Measurements from ENCODE around the gene IL2RG. TPM values are rescaled to one million over a fixed set of nuclear protein-coding genes. Genes with fewer than 3 reads are reported as not detected.
A peak's percentile ranks its signal among the peaks of the same experiment; 100 is the strongest.

The IL2RG gene
- total RNA-seq, 1 experiment from 2014 or later: not detected

- H3K4me3 ChIP-seq (ENCODE audit: low read length): peak within 1 kb of the TSS; percentile 81
- DNase-seq (peak; percentile 92), ATAC-seq (peak; percentile 92)
- H4K20me1 ChIP-seq (ENCODE audit: low read length): no peaks in the 10 kb centered on the region
- H3K9ac ChIP-seq (ENCODE audit: low read length): peak within 1 kb of the TSS; percentile 82
- peak within 1 kb of the TSS; percentile 89 for H2AFZ ChIP-seq (ENCODE audit: low read length)
- ChIA-PET CTCF (no interaction called here), POLR2A (ENCODE audit: unreplicated experiment) (interaction anchor here (0.6 to 0.7 kb wide), 2 partner anchors 17 to 51 kb away, joined by 4 to 13 read pairs; no protein-coding TSS in a partner anchor)
- peaks cover 17% of the 10 kb centered on the region for H3K4me1 ChIP-seq (ENCODE audit: insufficient read depth, low read length)
- intact Hi-C loops (cut with micrococcal nuclease): no loop called here
- no peaks in the 10 kb centered on the region for H3K27me3 ChIP-seq (ENCODE audit: low read length)
- no TSS peak for BruUV-seq (replicated peaks)
- H3K9me3 ChIP-seq (ENCODE audit: low read length): no peaks in the 10 kb centered on the region
- H3K36me3 ChIP-seq (ENCODE audit: low read depth, low read length): no peaks in the 10 kb centered on the region
- H3K79me2 ChIP-seq (ENCODE audit: low read length): peaks cover 35% of the 10 kb centered on the region
- no peak for TF ChIP-seq EZH2phosphoT487 (IDR thresholded peaks at IDR 0.05; ENCODE audit: borderline replicate concordance, low read length)
- no peak for TF ChIP-seq CTCF (conservative IDR thresholded peaks at IDR 0.05; ENCODE audit: low read depth, low read length)
- no peak for TF ChIP-seq EZH2 (IDR thresholded peaks at IDR 0.05; ENCODE audit: low read length, unreplicated experiment)
- no peaks in the 10 kb centered on the region for H3K9me2 ChIP-seq (replicated peaks; ENCODE audit: low read length)
- H3F3A ChIP-seq (ENCODE audit: low read length, unreplicated experiment): no peaks in the 10 kb centered on the region
- H3K27ac ChIP-seq (ENCODE audit: low read length): peak within 1 kb of the TSS; percentile 66
- peak within 1 kb of the TSS; percentile 93 for H3K4me2 ChIP-seq (ENCODE audit: low read length)
Measured at GRCh38 chrX:71068044-71068918, 43.1 kb downstream of the IL2RG start, which contains the start of gene SNX12. Gene SNX12 (minus strand): TSS chrX:71068334. CDS start chrX:71068306, 28 bp downstream.

- peak overlapping the region; percentile 66; the same call in 1 of the 2 replicates for H3K27ac ChIP-seq (ENCODE audit: low read length)
- no TSS peak for BruUV-seq (replicated peaks)
- no peaks in the 10 kb centered on the region for H3F3A ChIP-seq (ENCODE audit: low read length, unreplicated experiment)
- TF ChIP-seq CTCF (conservative IDR thresholded peaks at IDR 0.05; ENCODE audit: low read depth, low read length) (no peak), EZH2 (IDR thresholded peaks at IDR 0.05; ENCODE audit: low read length, unreplicated experiment) (no peak), EZH2phosphoT487 (IDR thresholded peaks at IDR 0.05; ENCODE audit: borderline replicate concordance, low read length) (no peak)
- H3K27me3 ChIP-seq (ENCODE audit: low read length): no peaks in the 10 kb centered on the region
- no peaks in the 10 kb centered on the region for H3K9me3 ChIP-seq (ENCODE audit: low read length)
- DNase-seq (peak; percentile 6), ATAC-seq (peak; percentile 21)
- ChIA-PET POLR2A (ENCODE audit: unreplicated experiment) (interaction anchor here (0.6 to 0.7 kb wide), 2 partner anchors 17 to 52 kb away, joined by 4 to 13 read pairs; no protein-coding TSS in a partner anchor), CTCF (no interaction called here)
- no peaks in the 10 kb centered on the region for H3K36me3 ChIP-seq (ENCODE audit: low read depth, low read length)
- H4K20me1 ChIP-seq (ENCODE audit: low read length): no peaks in the 10 kb centered on the region
- H3K9ac ChIP-seq (ENCODE audit: low read length): peak overlapping the region; percentile 82
- H3K4me3 ChIP-seq (ENCODE audit: low read length): peak overlapping the region; percentile 81
- no peaks in the 10 kb centered on the region for H3K9me2 ChIP-seq (replicated peaks; ENCODE audit: low read length)
- H3K4me1 ChIP-seq (ENCODE audit: insufficient read depth, low read length): peaks cover 13% of the 10 kb centered on the region
- H3K4me2 ChIP-seq (ENCODE audit: low read length): peak overlapping the region; percentile 85
- peak overlapping the region; percentile 74 for H2AFZ ChIP-seq (ENCODE audit: low read length)
- intact Hi-C loops (cut with micrococcal nuclease): no loop called here
- peaks cover 35% of the 10 kb centered on the region for H3K79me2 ChIP-seq (ENCODE audit: low read length)
Measured at GRCh38 chrX:71067712-71068043, 43.7 kb downstream of the IL2RG start.

GRCh38 chrX:71067089-71067488 lies 44.3 kb downstream of the IL2RG start:
- Histone ChIP-seq H3K36me3 (ENCODE audit: low read depth, low read length) (no peaks in the 10 kb centered on the region), H3K4me1 (ENCODE audit: insufficient read depth, low read length) (peaks cover 9% of the 10 kb centered on the region), H3K27me3 (ENCODE audit: low read length) (no peaks in the 10 kb centered on the region), H3K79me2 (ENCODE audit: low read length) (peaks cover 35% of the 10 kb centered on the region), H3K9me3 (ENCODE audit: low read length) (no peaks in the 10 kb centered on the region), H2AFZ (ENCODE audit: low read length) (peak overlapping the region; percentile 74), H3K9me2 (replicated peaks; ENCODE audit: low read length) (no peaks in the 10 kb centered on the region), H3K4me2 (ENCODE audit: low read length) (peak overlapping the region; percentile 85), H3F3A (ENCODE audit: low read length, unreplicated experiment) (no peaks in the 10 kb centered on the region), H3K4me3 (ENCODE audit: low read length) (peak overlapping the region; percentile 81), H3K27ac (ENCODE audit: low read length) (0 out of 2 replicates have a peak overlapping the region, but pooled peaks have one; percentile 66), H4K20me1 (ENCODE audit: low read length) (no peaks in the 10 kb centered on the region), H3K9ac (ENCODE audit: low read length) (peak overlapping the region; percentile 82)
- TF ChIP-seq EZH2 (IDR thresholded peaks at IDR 0.05; ENCODE audit: low read length, unreplicated experiment) (no peak), CTCF (conservative IDR thresholded peaks at IDR 0.05; ENCODE audit: low read depth, low read length) (no peak), EZH2phosphoT487 (IDR thresholded peaks at IDR 0.05; ENCODE audit: borderline replicate concordance, low read length) (no peak)
- ChIA-PET POLR2A (ENCODE audit: unreplicated experiment) (no interaction called here), CTCF (no interaction called here)
- DNase-seq (no peak), ATAC-seq (no peak)
- intact Hi-C loops (cut with micrococcal nuclease): no loop called here
- BruUV-seq (replicated peaks): no TSS peak
